GM23248 (cell line): ENCODE results near the gene ASGR2. TPM values are rescaled to one million over a fixed set of nuclear protein-coding genes. Genes with fewer than 3 reads are reported as not detected.
"Not testable (repeated sequence)": the region's sequence is repeated elsewhere in the genome, so short reads cannot be mapped to it uniquely, and the experiment has no call there.

Experiments
- DNase-seq: peaks from one replicate; pipeline ENCODE4 v3.0.0-alpha.2; 2015
- H2AFZ ChIP-seq: fragments of 200-600 bp; sonication (generic); 2 replicates; pipeline ENCODE4 v1.6.1; 2016; ENCODE audit warnings: antibody characterized with exemption
- H3F3A ChIP-seq: fragments of 200-600 bp; sonication (generic); 2 replicates; pipeline ENCODE4 v1.6.1; 2016; ENCODE audit warnings: mild to moderate bottlenecking, antibody characterized with exemption, mixed run types; ENCODE audit not compliant: insufficient read depth
- H3K27ac ChIP-seq: fragments of 200-600 bp; sonication (generic); 2 replicates; pipeline ENCODE4 v1.5.1; 2016; ENCODE audit warnings: mild to moderate bottlenecking
- H3K27me3 ChIP-seq: fragments of 200-600 bp; sonication (generic); replicated peaks from 2 replicates; pipeline ENCODE4 v1.6.1; 2016; ENCODE audit warnings: mild to moderate bottlenecking; ENCODE audit not compliant: insufficient read depth
- H3K36me3 ChIP-seq: fragments of 200-600 bp; sonication (generic); 2 replicates; pipeline ENCODE4 v1.6.1; 2016; ENCODE audit warnings: low read depth, mild to moderate bottlenecking
- H3K4me1 ChIP-seq: fragments of 200-600 bp; sonication (generic); 2 replicates; pipeline ENCODE4 v1.6.1; 2016; ENCODE audit warnings: mild to moderate bottlenecking; ENCODE audit not compliant: insufficient read depth
- H3K4me2 ChIP-seq: fragments of 200-600 bp; sonication (generic); one replicate; pipeline ENCODE4 v1.6.1; 2016; ENCODE audit warnings: mild to moderate bottlenecking; ENCODE audit not compliant: unreplicated experiment
- H3K4me3 ChIP-seq: fragments of 200-600 bp; sonication (generic); 2 replicates; pipeline ENCODE4 v1.5.1; 2016; ENCODE audit warnings: mild to moderate bottlenecking
- H3K79me2 ChIP-seq: fragments of 200-600 bp; sonication (generic); 2 replicates; pipeline ENCODE4 v1.6.1; 2016; ENCODE audit warnings: mild to moderate bottlenecking; ENCODE audit not compliant: insufficient read depth
- H3K9ac ChIP-seq: fragments of 200-600 bp; sonication (generic); 2 replicates; pipeline ENCODE4 v1.6.1; 2016; ENCODE audit warnings: mild to moderate bottlenecking
- H3K9me2 ChIP-seq: fragments of 200-600 bp; sonication (generic); 2 replicates; pipeline ENCODE4 v1.6.1; 2016; ENCODE audit warnings: mixed run types, mild to moderate bottlenecking, moderate library complexity; ENCODE audit not compliant: insufficient read depth
- H3K9me3 ChIP-seq: fragments of 200-600 bp; sonication (generic); one replicate; pipeline ENCODE4 v1.6.1; 2017; ENCODE audit warnings: low read depth
- H4K20me1 ChIP-seq: fragments of 200-600 bp; sonication (generic); 2 replicates; pipeline ENCODE4 v1.6.0; 2016; ENCODE audit not compliant: insufficient read depth
- EZH2 ChIP-seq: fragments of 200-600 bp; sonication (generic); IDR thresholded peaks from 2 replicates; pipeline ENCODE4 v1.6.1; 2018; ENCODE audit warnings: antibody characterized with exemption, mild to moderate bottlenecking; ENCODE audit not compliant: insufficient read depth, poor library complexity, severe bottlenecking
- EZH2phosphoT487 ChIP-seq: fragments of 200-600 bp; sonication (generic); IDR thresholded peaks from 2 replicates; pipeline ENCODE4 v1.6.1; 2018; ENCODE audit warnings: antibody characterized with exemption, moderate library complexity, mild to moderate bottlenecking, low read depth; ENCODE audit not compliant: insufficient read depth
- whole genome bisulfite sequencing, 2 experiments: methylation state at CpG; one replicate each; pipeline ENCODE4 v1.1.6; 2015 to 2017; ENCODE audit warnings: low lambda C conversion rate in 2 of 2, low coverage in 1 of 2; ENCODE audit errors: missing lambda C conversion rate in 2 of 2; 5-methylcytosine and 5-hydroxymethylcytosine counted together
- in situ Hi-C: fragments of 300-500 bp; cut with MboI; formaldehyde crosslinking; loops from 2 replicates; pipeline ENCODE4 v1.15.0; 2020
- polyA plus RNA-seq: library from polyadenylated mRNA; unstranded; fragments of >200 nt; fragmentation: Nextera tagmentation; extraction: Ambion mirVana; gene quantifications from 2 replicates; pipeline ENCODE4 v1.2.1, GENCODE V29; 2016
- total RNA-seq: library from RNA; depleted of rRNA; stranded (reverse); fragments of >200 nt; shearing (Covaris generic); gene quantifications from 2 replicates; pipeline ENCODE4 v1.2.3, GENCODE V29; 2014

Gene ASGR2
- total and polyA plus RNA-seq, 2 experiments from 2014 or later, result not detected

DNA sequence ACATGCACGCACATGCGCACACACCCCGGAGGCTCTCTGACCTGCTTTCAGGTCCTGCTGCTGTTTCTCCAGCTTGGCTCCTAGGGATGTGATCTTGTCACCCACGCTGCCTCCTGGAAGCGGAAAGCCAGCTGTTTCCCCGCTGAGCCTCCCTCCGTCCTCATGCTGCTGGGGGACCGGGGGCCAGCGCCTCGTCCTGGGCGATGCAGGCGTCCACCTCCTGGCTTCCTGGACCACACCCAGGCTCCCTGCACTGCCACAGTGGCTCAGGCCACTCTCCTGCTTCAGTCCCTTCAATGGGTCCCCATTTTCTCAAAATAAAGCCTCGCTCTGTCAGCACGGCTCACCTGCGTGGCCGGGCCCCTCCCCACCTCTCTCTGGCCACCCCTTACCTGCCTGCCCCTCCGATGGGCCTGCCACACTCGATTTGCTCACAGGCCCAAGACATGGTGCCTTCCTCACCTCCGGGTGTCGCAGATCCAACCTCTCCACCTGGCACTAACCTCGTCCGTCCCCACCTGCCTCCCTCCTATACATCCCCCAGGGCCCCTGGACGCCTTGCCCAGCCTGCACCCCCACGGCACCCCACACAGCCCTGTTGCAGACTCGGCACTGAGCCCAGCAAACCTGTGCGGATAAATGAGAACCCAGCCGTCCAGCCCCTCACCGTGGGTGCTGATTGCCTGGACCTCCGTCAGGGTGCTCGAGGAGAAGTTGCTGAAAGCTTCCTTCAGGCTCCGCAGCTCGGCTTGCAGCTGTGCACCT is 6.6 kb downstream of the ASGR2 start:
- Histone ChIP-seq H4K20me1 (no peaks in the 10 kb centered on the region), H3K4me3 (no peak overlapping the region), H3K9me2 (no peaks in the 10 kb centered on the region), H3K4me2 (no peak overlapping the region), H3K27ac (no peak overlapping the region), H3K9me3 (no peaks in the 10 kb centered on the region), H3F3A (no peaks in the 10 kb centered on the region), H2AFZ (no peak overlapping the region), H3K79me2 (no peaks in the 10 kb centered on the region), H3K36me3 (no peaks in the 10 kb centered on the region), H3K27me3 (peaks cover 35% of the 10 kb centered on the region), H3K4me1 (no peaks in the 10 kb centered on the region), H3K9ac (no peak overlapping the region)
- in situ Hi-C loops, result no loop called here
- TF ChIP-seq EZH2phosphoT487 (no peak), EZH2 (no peak)
- no peak for DNase-seq
- 67 to 72% methylated on average over 26 to 32 of the region's 32 CpGs for WGBS, 2 experiments

DNA sequence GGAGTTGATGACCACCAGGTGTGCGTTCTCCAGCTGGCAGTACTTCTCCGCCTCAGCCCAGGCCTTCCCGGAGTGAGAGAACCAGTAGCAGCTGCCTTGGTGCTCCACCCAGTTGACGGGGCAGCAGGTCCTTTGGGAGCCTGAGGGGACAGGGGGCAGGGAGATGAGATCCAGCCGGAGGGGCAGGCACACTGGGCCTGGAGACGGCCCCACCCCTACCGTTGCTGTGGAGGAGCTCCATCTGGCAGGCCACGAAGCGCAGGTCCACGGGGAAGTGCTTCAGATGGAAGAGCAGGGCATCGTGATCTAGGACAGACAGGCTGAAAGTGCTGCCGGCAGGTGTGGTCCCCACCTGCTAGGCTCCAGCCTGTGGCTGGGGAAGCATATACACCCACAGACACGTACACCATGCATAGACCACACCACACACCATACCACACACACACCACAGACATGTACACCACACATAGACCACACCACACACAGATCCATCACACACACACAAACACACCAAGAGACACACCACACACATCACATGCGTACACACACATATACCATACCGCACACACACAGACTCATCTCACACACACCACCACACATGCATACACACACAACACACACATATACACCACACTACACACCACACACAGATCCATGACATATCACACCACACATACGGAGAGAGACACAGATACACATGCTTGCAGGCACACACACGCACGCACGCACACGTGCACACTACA is 7.4 kb downstream of the ASGR2 start:
- no peak overlapping the region for H3K9ac ChIP-seq
- in situ Hi-C loops, result no loop called here

DNA sequence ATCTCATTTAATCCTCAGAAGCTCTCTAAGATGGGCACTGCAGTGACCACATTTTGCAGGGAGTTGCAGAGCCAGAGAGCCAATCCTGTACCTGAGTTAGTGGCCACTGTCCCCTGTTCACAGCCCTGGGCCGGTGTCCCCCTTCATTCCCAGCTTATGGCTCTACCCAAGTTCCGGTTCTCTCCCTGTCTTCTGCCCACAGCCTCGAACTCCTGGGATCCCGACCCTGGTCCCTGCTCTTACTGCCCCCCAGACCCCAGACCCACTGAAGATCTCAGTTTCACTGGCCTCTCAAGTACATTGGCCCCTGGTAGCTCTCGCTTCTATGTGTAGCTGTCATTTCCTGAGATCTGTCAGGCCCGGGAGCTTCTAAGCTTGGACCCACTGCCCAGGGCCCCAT is 12.2 kb downstream of the ASGR2 start:
- Histone ChIP-seq H3K9me3 (no peaks in the 10 kb centered on the region), H2AFZ (no peak overlapping the region), H3K9ac (no peak overlapping the region), H4K20me1 (no peaks in the 10 kb centered on the region), H3K4me2 (no peak overlapping the region), H3K27me3 (peaks cover 44% of the 10 kb centered on the region), H3F3A (no peaks in the 10 kb centered on the region), H3K4me1 (no peaks in the 10 kb centered on the region), H3K27ac (no peak overlapping the region), H3K79me2 (no peaks in the 10 kb centered on the region), H3K9me2 (no peaks in the 10 kb centered on the region), H3K4me3 (no peak overlapping the region), H3K36me3 (no peaks in the 10 kb centered on the region)
- in situ Hi-C loops, result no loop called here
- no peak for DNase-seq
- 37 to 41% methylated on average over 6 of the region's 6 CpGs for WGBS, 2 experiments
- no peak for TF ChIP-seq EZH2phosphoT487
- no peak for TF ChIP-seq EZH2

More for the DNA sequence above, 7.4 kb downstream of the ASGR2 start:
- H3K4me2 ChIP-seq, result no peak overlapping the region
- H3K4me1 ChIP-seq, result no peaks in the 10 kb centered on the region
- H3K79me2 ChIP-seq, result no peaks in the 10 kb centered on the region
- no peaks in the 10 kb centered on the region for H4K20me1 ChIP-seq
- H3F3A ChIP-seq, result no peaks in the 10 kb centered on the region
- WGBS, 2 experiments, result 30 to 31% methylated on average over 20 of the region's 20 CpGs
- H3K27me3 ChIP-seq, result peaks cover 43% of the 10 kb centered on the region
- no peaks in the 10 kb centered on the region for H3K36me3 ChIP-seq
- H3K9me2 ChIP-seq, result no peaks in the 10 kb centered on the region
- TF ChIP-seq EZH2phosphoT487 (no peak), EZH2 (no peak)
- no peak for DNase-seq
- no peaks in the 10 kb centered on the region for H3K9me3 ChIP-seq
- H2AFZ ChIP-seq, result no peak overlapping the region
- H3K4me3 ChIP-seq, result no peak overlapping the region
- no peak overlapping the region for H3K27ac ChIP-seq

DNA sequence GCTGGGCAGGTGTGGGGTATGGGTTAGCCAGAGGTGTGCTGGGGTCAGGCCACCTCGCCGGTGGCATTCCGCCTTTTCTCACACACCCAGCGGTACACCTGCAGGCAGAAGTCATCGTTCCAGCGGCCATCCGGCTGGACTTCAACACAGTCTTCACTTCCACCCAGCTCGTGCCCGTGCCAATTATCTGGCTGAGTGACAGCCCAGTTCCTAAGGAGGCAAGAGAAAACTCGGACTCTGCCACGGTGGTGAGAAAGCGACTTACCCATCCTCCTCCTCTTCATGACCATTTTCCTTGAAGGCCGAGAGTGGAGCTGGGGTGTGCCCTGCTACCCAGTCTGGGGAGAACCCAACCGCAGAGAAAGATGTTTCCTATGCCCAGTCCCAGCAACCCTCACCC is 13.1 kb downstream of the ASGR2 start:
- H3K27me3 ChIP-seq, result peaks cover 39% of the 10 kb centered on the region
- WGBS, 2 experiments, result 70 to 71% methylated on average over 14 of the region's 14 CpGs
- no peak overlapping the region for H3K9ac ChIP-seq

DNA sequence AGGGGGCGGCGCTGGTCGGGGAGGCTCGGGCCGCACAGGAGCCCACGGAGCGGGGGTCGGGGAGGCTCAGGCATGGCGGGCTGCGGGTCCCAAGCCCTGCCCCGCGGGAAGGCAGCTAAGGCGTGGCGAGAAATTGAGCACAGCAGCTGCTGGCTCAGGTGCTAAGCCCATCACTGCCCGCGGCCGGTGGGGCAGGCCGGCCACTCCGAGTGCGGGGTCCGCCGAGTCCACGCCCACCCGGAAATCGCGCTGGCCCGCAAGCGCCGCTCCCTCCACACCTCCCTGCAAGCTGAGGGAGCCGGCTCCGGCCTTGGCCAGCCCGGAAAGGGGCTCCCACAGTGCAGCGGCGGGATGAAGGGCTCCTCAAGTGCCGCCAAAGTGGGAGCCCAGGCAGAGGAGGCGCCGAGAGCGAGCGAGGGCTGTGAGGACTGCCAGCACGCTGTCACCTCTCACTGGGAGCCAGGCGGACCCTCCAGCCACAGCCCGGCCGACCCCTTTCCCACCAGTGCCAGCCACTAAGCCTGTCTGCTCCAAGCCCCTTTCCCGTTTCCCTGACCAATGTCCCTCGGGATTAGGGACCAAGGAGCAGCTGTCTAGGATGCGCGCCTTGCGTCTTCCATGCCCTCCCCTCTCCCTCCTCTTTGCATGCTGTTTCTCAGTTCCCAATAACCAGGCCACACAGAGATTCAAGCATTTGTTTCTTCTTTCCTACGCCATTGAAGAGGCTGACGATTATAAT is 13.8 kb downstream of the ASGR2 start:
- not testable (repeated sequence) for DNase-seq, H3K4me1 ChIP-seq

More for the DNA sequence above, 13.1 kb downstream of the ASGR2 start:
- Histone ChIP-seq H4K20me1 (no peaks in the 10 kb centered on the region), H2AFZ (no peak overlapping the region), H3K4me2 (no peak overlapping the region), H3K9me2 (no peaks in the 10 kb centered on the region), H3K27ac (no peak overlapping the region), H3K79me2 (no peaks in the 10 kb centered on the region), H3F3A (no peaks in the 10 kb centered on the region), H3K4me3 (no peak overlapping the region), H3K36me3 (no peaks in the 10 kb centered on the region), H3K9me3 (no peaks in the 10 kb centered on the region), H3K4me1 (no peaks in the 10 kb centered on the region)
- DNase-seq, result no peak
- in situ Hi-C loops, result no loop called here
- no peak for TF ChIP-seq EZH2phosphoT487
- TF ChIP-seq EZH2, result no peak

More for the DNA sequence above, 13.8 kb downstream of the ASGR2 start:
- H4K20me1 ChIP-seq, H3K4me3 ChIP-seq, in situ Hi-C loops, H3K36me3 ChIP-seq, H3K4me2 ChIP-seq, H3K9ac ChIP-seq, H3F3A ChIP-seq, H3K79me2 ChIP-seq, H3K27ac ChIP-seq, H3K9me2 ChIP-seq, H2AFZ ChIP-seq, H3K9me3 ChIP-seq: not testable (repeated sequence)
- 68 to 75% methylated on average over 28 to 43 of the region's 50 CpGs for WGBS, 2 experiments
- peaks cover 40% of the 10 kb centered on the region for H3K27me3 ChIP-seq
